A673 (cell line): Measurements from ENCODE around the gene ALKBH4. TPM values are rescaled to one million over a fixed set of nuclear protein-coding genes. Genes with fewer than 3 reads are reported as not detected.
A peak's percentile ranks its signal among the peaks of the same experiment; 100 is the strongest.
"Not testable (repeated sequence)": the region's sequence is repeated elsewhere in the genome, so short reads cannot be mapped to it uniquely, and the experiment has no call there.

Experiments
- Bru-seq: library from RNA; stranded (reverse); fragments of 400-500 nt; gene quantifications from one replicate; lab custom pipeline; 2021; lab: Mats Ljungman, UMichigan
- BruChase-seq, 2 experiments: library from RNA; stranded (reverse); fragments of 400-500 nt; gene quantifications; one replicate each; lab custom pipeline; 2021; lab: Mats Ljungman, UMichigan
- BruUV-seq: library from RNA; stranded (reverse); fragments of 400-500 nt; replicated peaks from 2 replicates; lab custom pipeline; 2021; lab: Mats Ljungman, UMichigan
- CTCF ChIA-PET: fragments of 300-600 bp; sonication (Branson Sonifier 250); formaldehyde crosslinking; loops from one replicate; lab custom pipeline; 2022; ENCODE audit warnings: antibody characterized with exemption; lab: Charles Lee
- POLR2A ChIA-PET: fragments of 300-600 bp; sonication (Branson Sonifier 250); formaldehyde crosslinking; loops from one replicate; lab custom pipeline; 2022; ENCODE audit warnings: antibody characterized with exemption; ENCODE audit not compliant: low non-redundant PET; lab: Charles Lee
- DNase-seq: peaks from one replicate; pipeline ENCODE4 v3.0.0-alpha.2; 2015; ENCODE audit warnings: low spot score
- H3K27ac ChIP-seq: fragments of 200-600 bp; sonication (generic); 2 replicates; pipeline ENCODE4 v1.5.1; 2016; ENCODE audit warnings: mixed run types, low read depth, mild to moderate bottlenecking, mixed read lengths, antibody characterized with exemption, low read length; ENCODE audit not compliant: poor library complexity, severe bottlenecking
- H3K27me3 ChIP-seq: fragments of 200-600 bp; sonication (generic); replicated peaks from 2 replicates; pipeline ENCODE4 v1.6.1; 2017; ENCODE audit warnings: mixed run types, low read depth, mild to moderate bottlenecking, mixed read lengths, antibody characterized with exemption, low read length; ENCODE audit not compliant: insufficient read depth, poor library complexity
- H3K36me3 ChIP-seq: fragments of 200-600 bp; sonication (generic); 2 replicates; pipeline ENCODE4 v1.6.1; 2016; ENCODE audit warnings: mixed run types, mild to moderate bottlenecking, mixed read lengths, antibody characterized with exemption, low read length; ENCODE audit not compliant: insufficient read depth, poor library complexity, severe bottlenecking
- H3K4me1 ChIP-seq: fragments of 200-600 bp; sonication (generic); 2 replicates; pipeline ENCODE4 v1.6.1; 2017; ENCODE audit warnings: mixed run types, mild to moderate bottlenecking, mixed read lengths, antibody characterized with exemption, low read length; ENCODE audit not compliant: insufficient read depth, poor library complexity, severe bottlenecking
- H3K4me3 ChIP-seq: fragments of 200-600 bp; sonication (generic); 2 replicates; pipeline ENCODE4 v1.5.1; 2016; ENCODE audit warnings: low read depth, mixed run types, mild to moderate bottlenecking, mixed read lengths, low read length; ENCODE audit not compliant: poor library complexity, severe bottlenecking
- H3K9me3 ChIP-seq: fragments of 200-600 bp; sonication (generic); 2 replicates; pipeline ENCODE4 v1.6.1; 2016; ENCODE audit warnings: mixed run types, low read depth, mild to moderate bottlenecking, mixed read lengths, antibody characterized with exemption, low read length; ENCODE audit not compliant: poor library complexity, severe bottlenecking
- CTCF ChIP-seq: fragments of 300-800, 200-600 bp; sonication (generic); conservative IDR thresholded peaks from 2 replicates; pipeline ENCODE4 v1.5.1; 2017; ENCODE audit warnings: low read depth, mild to moderate bottlenecking, antibody characterized with exemption, low read length, moderate library complexity, mixed read lengths
- EZH2 ChIP-seq: fragments of 200-600 bp; sonication (generic); IDR thresholded peaks from 2 replicates; pipeline ENCODE4 v1.6.1; 2017; ENCODE audit warnings: borderline replicate concordance, low read depth, mild to moderate bottlenecking, mixed read lengths, antibody characterized with exemption, low read length; ENCODE audit not compliant: poor library complexity, severe bottlenecking
- intact Hi-C: fragments of 100-400 bp; cut with micrococcal nuclease; formaldehyde crosslinking; loops from one replicate; pipeline ENCODE4 v1.10.0; 2022; ENCODE audit not compliant: unreplicated experiment
- long read RNA-seq: library from polyadenylated mRNA; stranded (forward); transcript quantifications from one replicate; pipeline ENCODE4 v2.0.0, GENCODE V29; 2022
- total RNA-seq: library from RNA; stranded (reverse); gene quantifications from 2 replicates; pipeline ENCODE4 v1.2.3, GENCODE V29; 2021

The ALKBH4 gene
- 17.0 and 17.7 TPM in 2 replicates for total RNA-seq
- Bru-seq, nascent RNA = percentile 56 among the genes with signal in this experiment
- percentile 63 among the genes with signal in this experiment for BruChase-seq, experiment 1, labeled RNA remaining after a 2-hour chase
- BruChase-seq, experiment 2, labeled RNA remaining after a 6-hour chase = percentile 65 among the genes with signal in this experiment
- long read RNA-seq, transcript ALKBH4-201 (3 exons, 2,105 nt) = major isoform, 41 of 62 reads
- long read RNA-seq, partial matches to known transcripts = 2 of 62 reads
- long read RNA-seq, other reads (novel, unspliced or antisense) = 17 of 62 reads

GRCh38 chr7:102464577-102465280 is at the start of gene ALKBH4, which contains the start of gene LRWD1:
Gene ALKBH4 (minus strand): TSS chr7:102464863. CDS start chr7:102464836, 27 bp downstream.
Gene LRWD1 (plus strand): TSS chr7:102464984. CDS start chr7:102465081, 97 bp downstream.
- no TSS peak for BruUV-seq
- POLR2A ChIA-PET = no interaction called here
- TF ChIP-seq CTCF (0 out of 2 replicates have a peak, but pooled peaks have one; percentile 28), EZH2 (no peak)
- Histone ChIP-seq H3K36me3 (peaks cover 8% of the 10 kb centered on the region), H3K9me3 (no peaks in the 10 kb centered on the region), H3K4me3 (peak within 1 kb of the TSS; percentile 96), H3K27ac (peak within 1 kb of the TSS; percentile 85), H3K27me3 (no peaks in the 10 kb centered on the region), H3K4me1 (peaks cover 14% of the 10 kb centered on the region)
- intact Hi-C loops = no loop called here
- CTCF ChIA-PET = no interaction called here
- peak; percentile 96 for DNase-seq

GRCh38 chr7:102512642-102513221 is 48.1 kb upstream of the ALKBH4 start:
- BruUV-seq, H3K4me3 ChIP-seq, H3K9me3 ChIP-seq, intact Hi-C loops, H3K27me3 ChIP-seq, H3K4me1 ChIP-seq, H3K27ac ChIP-seq, CTCF ChIA-PET, H3K36me3 ChIP-seq, POLR2A ChIA-PET: not testable (repeated sequence)
- peak; percentile 87 for DNase-seq

- BruUV-seq, H3K36me3 ChIP-seq, H3K9me3 ChIP-seq, DNase-seq, POLR2A ChIA-PET, CTCF ChIA-PET, H3K27ac ChIP-seq, H3K4me3 ChIP-seq, H3K27me3 ChIP-seq, H3K4me1 ChIP-seq, intact Hi-C loops: not testable (repeated sequence)
Measured at GRCh38 chr7:102511860-102512522, 47.3 kb upstream of the ALKBH4 start.

- H3K27me3 ChIP-seq, H3K4me1 ChIP-seq, H3K27ac ChIP-seq, intact Hi-C loops, H3K9me3 ChIP-seq, CTCF ChIA-PET, POLR2A ChIA-PET, H3K4me3 ChIP-seq, BruUV-seq, DNase-seq, H3K36me3 ChIP-seq: not testable (repeated sequence)
Measured at GRCh38 chr7:102510575-102510974, 45.9 kb upstream of the ALKBH4 start.

- BruUV-seq, H3K27me3 ChIP-seq, DNase-seq, H3K9me3 ChIP-seq, CTCF ChIA-PET, H3K27ac ChIP-seq, intact Hi-C loops, POLR2A ChIA-PET, H3K4me1 ChIP-seq, H3K36me3 ChIP-seq, H3K4me3 ChIP-seq: not testable (repeated sequence)
Measured at GRCh38 chr7:102507410-102508088, 42.9 kb upstream of the ALKBH4 start.
